Pulmonary artery endothelial cell (primary cell): Measurements from ENCODE around the gene MED6. TPM values are rescaled to one million over a fixed set of nuclear protein-coding genes. Genes with fewer than 3 reads are reported as not detected.

ENCODE experiments used
- DNase-seq: peaks from one replicate; pipeline ENCODE4 v3.0.0-alpha.2; 2011; ENCODE audit warnings: low read depth, low spot score
- total RNA-seq: library from RNA; depleted of rRNA; stranded (reverse); fragments of >200 nt; gene quantifications from 2 replicates; pipeline ENCODE4 v1.2.3, GENCODE V29; 2014

Gene MED6, protein sequence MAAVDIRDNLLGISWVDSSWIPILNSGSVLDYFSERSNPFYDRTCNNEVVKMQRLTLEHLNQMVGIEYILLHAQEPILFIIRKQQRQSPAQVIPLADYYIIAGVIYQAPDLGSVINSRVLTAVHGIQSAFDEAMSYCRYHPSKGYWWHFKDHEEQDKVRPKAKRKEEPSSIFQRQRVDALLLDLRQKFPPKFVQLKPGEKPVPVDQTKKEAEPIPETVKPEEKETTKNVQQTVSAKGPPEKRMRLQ
- total RNA-seq, result 25.3 and 32.0 TPM in 2 replicates

DNA sequence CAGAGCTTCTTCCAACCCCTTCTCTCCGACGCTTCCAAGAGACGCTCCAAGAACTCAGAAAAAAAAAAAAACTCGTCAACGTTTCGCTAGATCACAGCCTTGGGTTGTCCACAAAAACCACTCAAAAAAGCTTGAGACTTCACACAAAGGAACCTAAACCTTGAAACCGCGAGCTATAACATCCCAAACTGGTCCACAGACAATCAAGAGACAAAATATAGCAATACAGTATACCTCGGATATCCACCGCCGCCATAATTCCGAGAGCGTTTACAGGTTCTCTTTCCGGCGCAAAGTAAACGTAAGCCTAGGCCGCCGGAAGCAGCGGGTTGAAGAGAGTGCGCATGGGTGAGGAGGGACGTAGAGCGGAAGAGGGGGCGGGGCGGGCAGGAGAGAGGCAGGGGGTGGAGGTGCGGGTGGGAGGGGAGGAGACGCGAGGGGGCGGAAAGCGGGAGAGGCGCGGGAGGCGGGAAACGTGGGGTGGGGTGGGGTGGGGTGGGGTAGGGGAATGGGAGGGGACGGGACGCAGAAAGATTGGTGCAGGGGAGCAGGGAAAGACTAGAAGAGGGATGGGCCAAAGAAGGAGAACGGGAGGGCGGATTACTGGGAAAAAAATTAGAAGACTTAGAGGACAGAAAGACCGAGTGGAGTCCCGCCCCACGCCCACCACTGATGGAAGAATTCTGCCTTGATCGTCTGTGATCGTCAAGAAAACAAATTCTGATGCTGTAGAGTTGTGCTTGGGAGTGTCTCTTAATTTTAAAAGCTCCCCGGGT, at the start of gene MED6:
TSS of gene MED6 (minus strand) at position 274 of the 776 bp plus-strand sequence. CDS start at position 256, 18 bp downstream.
- peak; percentile 65 for DNase-seq

DNA sequence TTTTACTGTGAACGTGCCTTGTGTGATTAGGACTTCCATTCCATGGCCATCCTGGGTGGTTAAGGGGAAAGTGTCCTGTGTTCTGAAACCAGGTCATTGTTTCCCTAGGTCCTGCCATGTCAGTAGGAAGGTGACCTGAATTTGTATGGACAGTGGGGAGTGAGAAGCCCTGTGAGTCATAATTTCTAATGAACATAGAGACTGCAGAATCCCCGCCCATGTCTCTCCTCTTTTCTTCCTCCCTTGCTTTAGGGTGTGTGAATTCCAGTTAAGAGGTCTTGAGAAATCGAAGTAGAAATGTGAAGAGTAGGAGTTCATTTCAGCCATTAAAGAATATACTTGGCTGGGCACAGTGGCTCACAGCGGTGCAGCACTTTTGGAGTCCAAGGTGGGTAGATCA, 49.3 kb upstream of the MED6 start:
- DNase-seq, result no peak

DNA sequence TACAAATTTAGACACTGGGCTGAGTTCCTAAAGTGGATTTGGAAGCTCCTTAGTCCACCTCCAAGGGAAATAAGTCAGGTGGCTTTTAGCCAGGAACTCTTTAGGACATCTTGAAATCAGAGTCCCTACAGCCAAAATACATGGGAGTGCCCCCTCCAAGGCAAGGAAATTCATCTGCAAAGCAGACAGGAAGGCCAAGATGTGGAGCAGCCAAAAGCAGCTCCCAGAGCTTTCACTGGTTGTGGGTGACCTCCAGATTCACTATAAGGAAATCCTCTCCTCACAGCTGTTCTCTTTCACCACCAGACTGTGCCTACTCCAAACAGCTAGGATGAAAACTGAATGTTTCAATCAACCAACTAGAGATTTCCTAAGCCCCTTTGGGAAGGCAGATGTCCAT, 47.9 kb upstream of the MED6 start:
- DNase-seq, result no peak

DNA sequence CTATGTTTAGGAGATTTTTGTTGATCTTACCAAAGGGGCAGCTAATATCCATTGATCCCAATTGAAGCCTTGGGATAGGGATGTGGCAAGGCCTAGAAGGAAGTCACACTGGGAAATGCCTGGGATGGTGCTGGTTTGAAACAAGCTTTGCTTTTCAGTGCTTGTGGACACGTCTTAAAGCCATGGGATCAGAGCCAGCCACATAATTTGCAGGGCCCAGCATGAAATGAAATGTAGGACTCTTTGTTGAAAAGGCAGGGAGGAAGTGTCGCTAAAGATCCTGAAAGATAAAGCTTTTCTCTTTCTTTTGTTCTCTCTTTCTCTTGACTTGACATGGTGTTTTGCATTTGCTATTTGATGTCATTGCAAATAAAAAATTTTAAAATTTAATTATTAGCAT, 46.2 kb upstream of the MED6 start:
- no peak for DNase-seq

DNA sequence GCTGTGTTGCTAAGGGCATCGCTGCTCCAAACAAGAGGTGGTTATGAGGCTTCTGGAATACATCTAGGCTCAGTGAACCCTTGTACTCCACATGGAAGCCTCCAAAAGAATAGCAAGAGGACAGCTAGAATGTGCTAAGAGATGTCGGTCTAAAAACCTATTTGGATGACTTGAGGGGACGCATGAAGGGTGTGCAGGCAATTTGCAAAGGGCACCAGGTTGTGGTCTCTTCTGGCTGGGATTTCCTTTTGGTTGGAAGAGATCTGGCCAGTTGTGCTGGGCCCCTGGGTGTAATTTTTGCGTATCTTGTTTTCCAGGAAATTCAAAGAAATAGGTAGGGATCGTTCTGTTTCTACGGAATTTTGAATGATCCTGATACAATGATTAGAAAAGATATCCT, 45.4 kb upstream of the MED6 start:
- DNase-seq, result no peak

DNA sequence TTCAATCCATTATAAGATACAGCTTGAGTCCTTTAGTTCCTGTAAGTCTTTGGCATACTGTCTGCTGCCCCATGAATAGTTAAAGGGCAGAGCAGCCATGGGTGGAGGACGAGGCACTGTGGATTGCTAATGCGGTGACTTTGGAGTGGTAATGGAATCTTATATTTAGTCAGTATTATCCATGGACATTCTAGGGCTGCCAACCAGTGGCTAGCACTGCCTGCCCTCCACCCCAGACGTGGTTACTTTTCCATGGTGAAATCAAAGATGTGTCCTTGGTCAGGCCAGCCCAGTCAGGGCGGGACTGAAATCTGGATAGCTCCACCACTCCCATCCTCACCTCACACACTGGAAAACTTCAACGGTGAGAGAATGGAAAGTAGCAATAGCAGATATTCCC, 43.5 kb upstream of the MED6 start:
- DNase-seq, result no peak

DNA sequence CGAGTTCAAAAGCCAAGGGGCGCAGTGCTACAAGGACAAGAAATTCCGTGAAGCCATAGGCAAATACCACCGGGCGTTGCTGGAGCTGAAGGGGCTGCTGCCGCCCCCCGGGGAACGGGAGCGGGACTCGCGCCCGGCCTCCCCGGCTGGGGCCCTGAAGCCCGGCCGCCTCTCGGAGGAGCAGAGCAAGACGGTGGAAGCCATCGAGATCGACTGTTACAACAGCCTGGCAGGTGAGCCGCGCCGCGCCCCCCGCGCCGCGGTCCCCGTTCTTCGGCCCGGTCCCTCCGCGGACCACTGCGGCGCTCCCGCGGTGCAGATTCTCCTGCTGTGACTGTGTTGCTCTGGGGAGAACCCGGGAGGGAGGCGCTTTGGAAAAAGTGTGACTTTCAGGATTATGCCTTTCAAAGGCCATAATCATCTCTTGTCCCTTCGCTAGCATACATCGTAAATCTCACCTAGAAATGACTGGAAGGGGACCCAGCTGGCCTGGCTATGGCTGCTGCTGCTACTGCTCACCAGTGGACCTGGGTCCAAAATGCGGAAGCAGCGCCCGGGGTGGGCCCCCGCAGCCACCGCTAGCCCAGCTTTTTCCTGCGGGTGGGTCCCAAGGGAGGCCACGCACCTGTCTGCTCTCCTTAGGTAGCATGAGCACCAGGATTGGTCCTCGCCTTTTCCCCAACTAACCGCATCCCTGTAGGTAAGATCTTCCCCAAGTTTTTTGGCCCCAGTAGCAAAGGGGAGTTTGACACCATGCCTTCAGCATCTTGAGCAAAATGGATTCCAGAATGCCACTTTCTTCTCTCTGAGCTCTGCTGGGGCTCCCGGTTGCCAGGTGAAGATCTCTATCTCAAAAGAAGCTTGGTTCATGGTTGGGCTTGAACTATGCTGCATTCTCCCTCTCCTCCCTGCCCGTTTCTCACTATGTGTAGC, 42.1 kb upstream of the MED6 start:
- DNase-seq, result no peak

DNA sequence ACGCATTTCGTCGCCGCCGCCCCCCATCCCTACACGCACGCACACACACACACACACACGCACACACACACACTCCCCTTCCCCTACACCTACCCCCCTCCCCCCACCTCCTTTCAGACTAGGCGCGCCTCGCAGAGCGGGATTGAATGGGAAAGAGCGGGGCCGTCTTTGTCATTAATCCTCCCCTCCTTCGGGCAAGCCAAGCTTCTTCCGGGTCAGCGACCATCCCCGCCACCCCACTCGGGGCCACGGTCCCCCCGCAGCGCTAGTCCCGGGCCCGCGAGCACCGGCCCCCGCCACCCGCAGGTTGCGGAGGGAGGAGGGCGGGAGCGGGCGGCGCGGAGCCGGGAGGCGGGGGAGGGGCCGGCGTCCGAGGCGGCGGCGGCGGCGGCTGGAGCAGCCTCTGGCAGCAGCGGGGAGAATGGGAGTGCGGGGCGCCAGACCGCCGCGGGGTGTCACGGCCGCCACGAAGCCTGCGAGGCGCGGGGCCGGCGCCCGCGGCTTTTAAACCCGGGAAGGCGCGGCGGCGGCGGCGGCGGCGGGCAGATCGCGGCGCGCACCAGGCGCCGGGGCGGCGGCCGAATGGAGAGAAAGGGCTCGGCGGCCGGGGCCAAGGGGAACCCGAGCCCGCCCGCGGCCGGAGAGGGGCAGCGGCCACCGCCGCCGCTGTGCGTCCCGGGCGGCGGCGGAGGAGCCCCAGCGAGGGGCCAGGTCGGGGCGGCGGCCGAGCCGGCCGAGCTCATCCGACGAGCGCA, 41.3 kb upstream of the MED6 start, which contains the start of gene TTC9:
TSS of gene TTC9 (plus strand) at position 369 of the 755 bp plus-strand sequence. CDS start at position 583, 214 bp downstream.
- no peak for DNase-seq

DNA sequence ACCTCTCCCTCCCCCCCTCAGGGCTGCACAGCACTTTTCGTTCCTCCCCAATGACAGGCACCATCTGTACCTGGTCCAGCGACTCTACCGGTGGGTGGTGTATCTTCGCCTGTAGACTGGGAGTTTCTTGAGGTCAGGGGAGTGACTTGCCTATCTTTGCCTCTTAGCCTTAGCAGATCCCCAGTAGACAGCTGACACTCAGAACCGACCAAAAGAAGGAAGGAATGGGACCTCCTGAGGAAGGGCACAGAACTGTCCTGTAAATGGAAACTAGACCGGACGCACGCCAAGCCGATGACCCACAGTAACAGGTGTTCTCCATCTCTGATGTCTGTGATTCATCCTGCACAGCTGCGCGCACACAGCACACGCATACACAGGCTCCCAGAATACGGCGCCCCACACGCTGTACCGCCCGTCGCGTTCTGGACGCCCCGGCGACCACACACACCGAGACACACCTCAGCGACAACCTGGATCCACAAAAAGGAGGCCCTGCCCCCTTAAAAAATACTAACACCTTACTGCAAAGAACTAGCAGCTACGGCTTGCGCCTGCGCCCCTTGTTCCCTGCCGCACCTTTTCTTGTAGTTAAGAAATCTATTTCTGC, 40.6 kb upstream of the MED6 start:
- no peak for DNase-seq

DNA sequence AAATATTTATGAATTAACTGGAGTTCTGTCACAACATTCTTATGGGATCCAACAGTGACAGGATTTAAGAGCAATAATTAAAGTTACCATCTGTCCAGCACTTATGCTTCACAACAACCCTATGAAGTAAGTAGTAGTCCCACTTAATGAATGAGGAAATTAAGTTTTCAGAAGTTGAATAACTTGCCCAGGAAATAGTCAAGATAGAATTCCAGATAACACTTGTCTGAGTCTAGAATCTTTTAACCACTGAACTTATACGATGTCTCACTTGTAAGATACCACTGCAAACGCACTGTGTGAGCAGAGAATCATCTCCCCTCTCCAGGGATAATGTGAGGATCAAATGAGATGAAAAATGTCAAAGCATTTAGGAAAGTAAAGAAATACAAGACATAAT, 38.0 kb upstream of the MED6 start:
- DNase-seq, result no peak

DNA sequence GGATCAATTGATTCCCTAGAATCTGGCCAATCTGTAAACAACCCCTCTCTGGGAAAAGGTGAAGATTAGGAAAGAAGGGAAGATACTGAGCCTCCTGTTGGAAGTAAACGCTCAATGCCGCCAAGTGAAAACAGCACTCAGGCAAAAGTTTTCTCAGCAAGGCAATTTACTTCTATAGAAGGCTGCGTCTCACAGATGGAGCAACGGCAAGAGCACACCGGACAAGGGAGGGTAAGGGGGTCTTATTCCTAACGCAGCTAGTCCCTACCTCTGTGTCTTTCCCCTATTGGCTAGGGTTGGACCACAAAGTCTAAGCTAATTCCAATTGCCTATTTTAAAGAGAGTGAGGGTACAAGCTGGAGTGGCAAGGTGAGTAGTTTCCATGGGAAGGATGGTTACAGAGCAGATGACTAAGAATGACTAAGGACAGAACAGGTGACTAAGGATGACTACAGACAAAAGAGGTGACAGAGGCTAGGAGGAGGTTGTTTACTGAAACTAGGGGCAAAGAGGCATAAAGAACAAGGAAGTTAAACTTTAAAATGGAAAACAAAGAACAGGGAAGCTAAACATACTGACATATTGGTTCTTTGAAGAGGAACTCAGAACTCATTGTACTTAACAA, 35.6 kb upstream of the MED6 start:
- no peak for DNase-seq

DNA sequence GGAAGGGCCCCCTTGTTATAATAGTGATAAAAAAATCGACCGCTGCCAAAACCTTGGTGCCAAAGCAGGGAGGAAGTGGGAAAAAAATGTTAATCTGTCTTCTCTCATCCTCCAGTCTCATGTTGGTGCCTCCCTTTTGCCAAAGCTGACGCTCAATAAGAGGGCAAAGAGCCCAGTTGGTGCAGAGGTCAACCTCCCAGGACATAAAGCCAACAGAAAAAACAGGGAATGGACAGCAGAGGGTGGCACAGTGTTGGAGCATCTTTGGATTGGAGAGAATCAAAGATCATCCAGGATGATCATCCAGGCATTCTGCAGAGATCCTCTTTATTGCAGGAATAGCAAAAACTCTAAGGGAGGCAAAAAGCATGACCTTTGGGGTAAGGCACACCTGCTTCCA, 31.5 kb upstream of the MED6 start:
- no peak for DNase-seq

DNA sequence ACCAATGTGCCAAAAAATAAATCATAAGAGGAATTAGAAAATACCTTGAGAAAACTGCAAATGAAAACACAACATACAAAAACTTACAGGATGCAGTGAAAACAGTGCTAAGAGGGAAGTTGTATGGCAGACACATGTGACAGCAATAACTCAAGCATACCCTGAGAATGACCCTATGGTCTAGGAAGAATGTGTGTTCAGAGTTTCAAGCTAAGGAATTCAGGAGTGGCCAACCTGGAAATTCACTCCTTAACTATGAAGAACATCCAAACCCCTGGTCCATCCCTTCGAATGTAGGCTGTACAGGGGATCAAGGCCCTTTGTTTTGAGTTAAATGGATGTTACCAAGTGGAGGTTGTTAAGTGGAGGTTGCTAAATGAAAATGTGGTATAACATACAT, 24.5 kb upstream of the MED6 start:
- no peak for DNase-seq

DNA sequence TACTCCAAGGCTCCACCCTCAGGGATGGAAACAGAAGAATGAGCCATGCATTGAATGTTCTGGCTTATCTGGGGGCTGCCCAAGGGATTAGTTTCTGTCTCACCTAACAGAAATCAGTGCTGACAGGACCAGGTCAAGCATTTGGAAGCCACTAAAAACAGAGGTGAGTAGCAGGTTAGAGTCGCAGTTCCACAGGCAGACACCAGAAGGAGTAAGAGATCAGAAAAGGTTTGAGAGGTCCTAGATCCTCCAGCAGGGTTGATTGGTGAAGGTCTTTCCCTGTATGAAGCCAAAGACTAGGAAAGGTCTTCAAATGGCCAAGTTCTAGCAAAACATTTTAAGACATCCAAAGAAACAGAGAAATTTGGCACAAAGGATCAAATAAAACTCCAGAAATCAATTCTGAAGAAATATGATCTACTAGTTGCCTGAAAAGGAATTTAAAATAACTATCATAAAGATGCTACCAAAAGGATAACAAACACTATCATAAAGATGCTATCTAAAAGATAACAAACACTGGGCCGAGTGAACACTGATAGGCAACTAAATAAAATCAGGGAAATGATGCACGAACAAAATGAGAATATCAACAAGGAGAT, 21.8 kb upstream of the MED6 start:
- no peak for DNase-seq

DNA sequence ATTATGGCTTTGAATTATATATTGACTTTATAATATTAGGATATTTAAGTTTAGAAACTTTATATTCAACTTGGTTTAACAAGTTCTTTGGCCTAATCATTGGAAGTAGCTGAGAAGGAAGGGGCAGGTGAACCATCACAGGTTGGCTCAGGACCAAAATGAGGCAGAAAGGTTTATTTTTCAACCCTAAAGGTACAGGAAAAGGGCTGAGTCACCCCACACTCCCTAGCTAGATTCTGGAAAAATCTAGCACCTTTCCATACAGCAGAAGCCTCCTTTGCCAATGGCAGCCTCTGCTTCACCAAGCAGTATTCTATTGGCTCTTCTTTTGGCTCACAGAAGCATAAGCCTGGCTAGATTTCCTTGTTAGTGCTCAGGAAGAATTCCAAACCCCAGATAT, 19.3 kb upstream of the MED6 start:
- no peak for DNase-seq

DNA sequence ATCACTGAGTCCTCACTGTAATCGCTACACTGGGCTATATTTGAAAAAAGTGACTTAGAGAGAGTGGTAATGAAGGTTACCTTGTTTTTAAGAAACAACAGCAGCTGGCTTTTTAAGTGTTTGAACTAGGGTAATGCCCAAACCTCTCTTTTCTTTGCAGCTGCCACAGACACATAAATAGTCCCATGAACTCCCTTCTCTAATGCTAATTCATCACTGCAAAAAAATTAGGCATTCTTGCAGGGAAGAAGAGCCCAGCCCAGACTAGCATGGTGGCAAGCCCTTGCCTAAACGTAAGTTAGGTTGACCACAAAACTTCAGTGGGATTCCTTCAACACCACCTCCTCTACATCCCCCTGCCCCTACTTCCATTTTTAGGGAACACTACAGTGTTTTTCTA, 17.9 kb upstream of the MED6 start:
- DNase-seq, result no peak

DNA sequence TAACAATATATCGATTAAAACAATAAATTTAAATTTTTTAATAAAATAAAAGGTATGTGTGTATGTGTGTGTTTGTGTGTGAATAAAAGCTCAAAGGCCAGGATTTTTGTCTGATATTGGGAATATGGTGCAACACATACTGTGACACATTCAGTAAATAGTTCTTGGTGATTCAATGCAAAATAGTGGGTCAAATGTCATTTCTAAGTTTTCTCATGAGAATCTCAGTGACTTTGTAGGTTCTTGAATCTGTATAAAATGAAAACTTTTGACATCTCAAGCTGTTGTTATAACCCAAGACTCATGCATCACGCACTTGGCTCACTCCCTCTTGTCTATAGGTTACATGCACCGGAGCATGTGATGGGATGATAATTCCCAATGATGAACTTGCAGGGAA, 16.2 kb upstream of the MED6 start:
- DNase-seq, result no peak

DNA sequence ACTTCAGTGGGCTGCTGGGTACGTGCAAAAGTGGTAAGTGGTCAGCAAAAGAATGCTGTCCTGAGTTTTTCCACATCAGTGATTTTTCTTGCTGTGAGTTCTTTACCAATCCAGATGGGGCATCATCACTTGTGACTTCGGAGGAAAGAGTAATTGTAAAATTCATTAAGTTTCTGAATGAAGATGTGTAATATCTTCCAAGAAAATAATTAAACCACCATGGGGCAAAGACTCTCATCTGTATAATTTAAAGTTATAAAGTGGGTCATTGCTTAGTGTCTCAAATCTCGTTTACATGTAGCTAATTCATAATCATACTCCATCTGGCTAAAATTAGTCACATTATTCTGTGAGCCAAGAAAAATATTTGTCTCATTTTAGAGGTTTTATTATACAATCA, 10.8 kb upstream of the MED6 start:
- no peak for DNase-seq

DNA sequence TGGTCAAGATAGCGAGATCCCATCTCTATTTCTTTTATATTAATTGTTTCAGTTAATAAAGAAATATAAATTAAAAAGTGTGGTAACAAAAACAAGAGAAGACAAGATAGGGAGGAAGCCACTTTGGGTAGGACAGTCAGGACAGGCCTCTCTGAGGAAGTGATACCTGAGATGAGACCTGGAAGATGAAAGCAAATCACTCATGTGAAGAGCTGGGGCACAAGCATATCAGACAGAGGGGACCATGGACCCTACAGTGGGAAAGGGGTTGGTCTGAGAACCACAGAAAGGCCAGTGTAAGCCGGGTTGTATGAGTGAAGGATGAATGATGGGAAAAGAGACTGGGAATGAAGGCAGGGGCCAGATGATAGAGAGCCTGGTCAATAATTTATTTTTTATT, 1.8 kb upstream of the MED6 start:
- DNase-seq, result no peak

DNA sequence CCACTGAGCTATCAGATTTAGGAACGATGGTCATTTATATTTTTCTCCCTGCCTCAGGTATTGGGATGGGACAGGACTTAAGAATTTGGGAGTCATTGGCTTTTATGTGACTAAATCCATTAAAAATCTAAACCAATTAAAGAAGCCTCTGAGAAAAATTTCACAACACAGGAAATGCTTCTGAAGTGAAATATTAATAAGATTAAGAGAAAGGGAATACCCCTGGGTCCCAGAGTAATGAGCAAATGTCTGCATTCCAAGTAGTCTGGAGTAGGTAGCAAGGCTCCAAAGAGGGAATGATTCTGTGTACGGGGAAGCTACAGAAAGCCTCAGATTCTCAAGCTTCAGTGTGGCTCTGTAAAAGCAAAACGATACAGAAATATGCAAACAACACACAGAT, 707 bp upstream of the MED6 start:
- no peak for DNase-seq
